Mucosa of stomach (tissue), 1 donor: ENCODE results near the gene NPIPB6.

ENCODE experiments used
- H3K27me3 ChIP-seq: one replicate; pipeline ENCODE4 v1.7.0; 2013; ENCODE audit warnings: mild to moderate bottlenecking, low read length; ENCODE audit not compliant: control insufficient read depth, insufficient read depth
- H3K36me3 ChIP-seq: one replicate; pipeline ENCODE4 v1.7.0; 2013; ENCODE audit warnings: low read length; ENCODE audit not compliant: control insufficient read depth, insufficient read depth
- H3K4me1 ChIP-seq: one replicate; pipeline ENCODE4 v1.7.0; 2013; ENCODE audit warnings: mild to moderate bottlenecking, low read length; ENCODE audit not compliant: control insufficient read depth, insufficient read depth
- H3K4me3 ChIP-seq: one replicate; pipeline ENCODE4 v1.7.0; 2013; ENCODE audit warnings: low read length
- H3K9ac ChIP-seq: one replicate; pipeline ENCODE4 v1.7.0; 2013; ENCODE audit warnings: mild to moderate bottlenecking, low read length, moderate library complexity
- H3K9me3 ChIP-seq: one replicate; pipeline ENCODE4 v1.7.0; 2013; ENCODE audit warnings: mild to moderate bottlenecking, low read length, moderate library complexity; ENCODE audit not compliant: control insufficient read depth
- donor health status: Pancreatic carcinoma.

The NPIPB6 gene

GRCh38 chr16:28307936-28308335 is 55.4 kb downstream of the NPIPB6 start:
- H3K27me3 ChIP-seq = no peaks in the 10 kb centered on the region
- no peak overlapping the region for H3K4me3 ChIP-seq
- no peaks in the 10 kb centered on the region for H3K4me1 ChIP-seq
- no peaks in the 10 kb centered on the region for H3K36me3 ChIP-seq
- H3K9me3 ChIP-seq = no peaks in the 10 kb centered on the region
- H3K9ac ChIP-seq = no peak overlapping the region

GRCh38 chr16:28304214-28304613 is 59.1 kb downstream of the NPIPB6 start:
- no peak overlapping the region for H3K9ac ChIP-seq

GRCh38 chr16:28303132-28303531 is 60.2 kb downstream of the NPIPB6 start:
- Histone ChIP-seq H3K27me3 (no peaks in the 10 kb centered on the region), H3K9me3 (no peaks in the 10 kb centered on the region), H3K9ac (no peak overlapping the region), H3K4me3 (no peak overlapping the region), H3K4me1 (no peaks in the 10 kb centered on the region), H3K36me3 (no peaks in the 10 kb centered on the region)

More at GRCh38 chr16:28304214-28304613, 59.1 kb downstream of the NPIPB6 start:
- Histone ChIP-seq H3K36me3 (no peaks in the 10 kb centered on the region), H3K9me3 (no peaks in the 10 kb centered on the region), H3K4me3 (no peak overlapping the region), H3K27me3 (no peaks in the 10 kb centered on the region), H3K4me1 (no peaks in the 10 kb centered on the region)

- H3K4me1 ChIP-seq = no peaks in the 10 kb centered on the region
- H3K9me3 ChIP-seq = no peaks in the 10 kb centered on the region
- H3K36me3 ChIP-seq = no peaks in the 10 kb centered on the region
- no peaks in the 10 kb centered on the region for H3K27me3 ChIP-seq
- H3K9ac ChIP-seq = no peak overlapping the region
- no peak overlapping the region for H3K4me3 ChIP-seq
These were observed 61.7 kb downstream of the NPIPB6 start for GRCh38 chr16:28301620-28302019.

- Histone ChIP-seq H3K4me1 (no peaks in the 10 kb centered on the region), H3K9ac (no peak overlapping the region), H3K9me3 (no peaks in the 10 kb centered on the region), H3K27me3 (no peaks in the 10 kb centered on the region), H3K36me3 (no peaks in the 10 kb centered on the region), H3K4me3 (no peak overlapping the region)
These were observed 62.2 kb downstream of the NPIPB6 start for GRCh38 chr16:28301154-28301553.

GRCh38 chr16:28300327-28300726 is 63.0 kb downstream of the NPIPB6 start:
- H3K9ac ChIP-seq = no peak overlapping the region
- H3K36me3 ChIP-seq = no peaks in the 10 kb centered on the region
- H3K4me1 ChIP-seq = no peaks in the 10 kb centered on the region
- no peaks in the 10 kb centered on the region for H3K27me3 ChIP-seq
- no peak overlapping the region for H3K4me3 ChIP-seq
- no peaks in the 10 kb centered on the region for H3K9me3 ChIP-seq

- Histone ChIP-seq H3K4me3 (no peak overlapping the region), H3K36me3 (no peaks in the 10 kb centered on the region), H3K9me3 (no peaks in the 10 kb centered on the region), H3K4me1 (peaks cover 1% of the 10 kb centered on the region), H3K9ac (no peak overlapping the region), H3K27me3 (peaks cover 14% of the 10 kb centered on the region)
These were observed 64.8 kb downstream of the NPIPB6 start for GRCh38 chr16:28298511-28298878.

- Histone ChIP-seq H3K36me3 (no peaks in the 10 kb centered on the region), H3K4me3 (no peak overlapping the region), H3K9ac (no peak overlapping the region), H3K4me1 (peaks cover 7% of the 10 kb centered on the region), H3K27me3 (peaks cover 20% of the 10 kb centered on the region), H3K9me3 (no peaks in the 10 kb centered on the region)
These were observed 65.4 kb downstream of the NPIPB6 start for GRCh38 chr16:28297784-28298510.

GRCh38 chr16:28297308-28297707 is 66.0 kb downstream of the NPIPB6 start:
- H3K9ac ChIP-seq = no peak overlapping the region
- H3K4me3 ChIP-seq = no peak overlapping the region
- no peaks in the 10 kb centered on the region for H3K9me3 ChIP-seq
- peaks cover 11% of the 10 kb centered on the region for H3K4me1 ChIP-seq
- H3K36me3 ChIP-seq = no peaks in the 10 kb centered on the region
- peaks cover 24% of the 10 kb centered on the region for H3K27me3 ChIP-seq

- peaks cover 24% of the 10 kb centered on the region for H3K27me3 ChIP-seq
- no peak overlapping the region for H3K4me3 ChIP-seq
- no peaks in the 10 kb centered on the region for H3K36me3 ChIP-seq
- no peaks in the 10 kb centered on the region for H3K9me3 ChIP-seq
- H3K9ac ChIP-seq = no peak overlapping the region
- H3K4me1 ChIP-seq = peaks cover 15% of the 10 kb centered on the region
These were observed 68.0 kb downstream of the NPIPB6 start for GRCh38 chr16:28295276-28295675.

- no peak overlapping the region for H3K4me3 ChIP-seq
- no peak overlapping the region for H3K9ac ChIP-seq
- H3K36me3 ChIP-seq = no peaks in the 10 kb centered on the region
- H3K4me1 ChIP-seq = peaks cover 15% of the 10 kb centered on the region
- peaks cover 24% of the 10 kb centered on the region for H3K27me3 ChIP-seq
- no peaks in the 10 kb centered on the region for H3K9me3 ChIP-seq
These were observed 69.1 kb downstream of the NPIPB6 start for GRCh38 chr16:28294201-28294600.

- Histone ChIP-seq H3K36me3 (no peaks in the 10 kb centered on the region), H3K27me3 (peaks cover 27% of the 10 kb centered on the region), H3K9ac (no peak overlapping the region), H3K4me3 (no peak overlapping the region), H3K4me1 (peaks cover 15% of the 10 kb centered on the region), H3K9me3 (no peaks in the 10 kb centered on the region)
These were observed 69.7 kb downstream of the NPIPB6 start for GRCh38 chr16:28293601-28293960.
